Panc1 (cell line): ENCODE measurements around the gene KCNB1.

ENCODE experiments used
- POLR2AphosphoS5 ChIP-seq: IDR thresholded peaks from 2 replicates; pipeline ENCODE4 v1.6.1; 2012; ENCODE audit warnings: mild to moderate bottlenecking, low read depth, low read length, moderate library complexity
- TF ChIP-seq, protein P1 (sequence below): fragments of 450-650 bp; IDR thresholded peaks from 2 replicates; pipeline ENCODE4 v1.5.1; 2017; ENCODE audit warnings: mild to moderate bottlenecking
- TF ChIP-seq, protein P2 (sequence below), 2 experiments: IDR thresholded peaks; 2 replicates each; pipeline ENCODE4 v1.6.1; 2011 to 2012; ENCODE audit warnings: low read depth in 2 of 2, control low read depth in 1 of 2, low read length in 1 of 2, mild to moderate bottlenecking in 1 of 2, moderate library complexity in 1 of 2; ENCODE audit not compliant: insufficient read depth in 1 of 2

DNA sequence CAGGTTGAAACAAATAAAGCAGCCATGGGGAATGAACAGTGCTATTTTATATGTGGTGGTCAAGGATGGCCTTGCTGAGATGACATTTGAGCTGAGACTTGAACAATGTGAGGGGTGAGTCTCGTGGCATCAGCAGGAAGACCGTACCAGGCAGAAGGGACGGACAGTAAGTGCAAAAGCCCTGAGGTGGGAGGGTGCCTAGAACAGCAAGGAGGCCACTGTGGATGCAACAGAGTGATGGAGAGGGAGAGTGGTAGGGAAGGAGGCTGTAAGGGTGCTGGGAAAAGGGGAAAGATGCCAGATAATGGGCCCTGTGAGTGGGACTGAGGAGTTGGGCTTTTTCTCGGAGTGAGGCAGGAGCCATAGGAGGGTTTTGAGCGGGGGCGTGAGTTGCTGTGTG lies 11.5 kb downstream of the KCNB1 start:
- TF ChIP-seq, protein P1, sequence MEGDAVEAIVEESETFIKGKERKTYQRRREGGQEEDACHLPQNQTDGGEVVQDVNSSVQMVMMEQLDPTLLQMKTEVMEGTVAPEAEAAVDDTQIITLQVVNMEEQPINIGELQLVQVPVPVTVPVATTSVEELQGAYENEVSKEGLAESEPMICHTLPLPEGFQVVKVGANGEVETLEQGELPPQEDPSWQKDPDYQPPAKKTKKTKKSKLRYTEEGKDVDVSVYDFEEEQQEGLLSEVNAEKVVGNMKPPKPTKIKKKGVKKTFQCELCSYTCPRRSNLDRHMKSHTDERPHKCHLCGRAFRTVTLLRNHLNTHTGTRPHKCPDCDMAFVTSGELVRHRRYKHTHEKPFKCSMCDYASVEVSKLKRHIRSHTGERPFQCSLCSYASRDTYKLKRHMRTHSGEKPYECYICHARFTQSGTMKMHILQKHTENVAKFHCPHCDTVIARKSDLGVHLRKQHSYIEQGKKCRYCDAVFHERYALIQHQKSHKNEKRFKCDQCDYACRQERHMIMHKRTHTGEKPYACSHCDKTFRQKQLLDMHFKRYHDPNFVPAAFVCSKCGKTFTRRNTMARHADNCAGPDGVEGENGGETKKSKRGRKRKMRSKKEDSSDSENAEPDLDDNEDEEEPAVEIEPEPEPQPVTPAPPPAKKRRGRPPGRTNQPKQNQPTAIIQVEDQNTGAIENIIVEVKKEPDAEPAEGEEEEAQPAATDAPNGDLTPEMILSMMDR: no peak
- no peak for TF ChIP-seq POLR2AphosphoS5
- TF ChIP-seq, protein P2, sequence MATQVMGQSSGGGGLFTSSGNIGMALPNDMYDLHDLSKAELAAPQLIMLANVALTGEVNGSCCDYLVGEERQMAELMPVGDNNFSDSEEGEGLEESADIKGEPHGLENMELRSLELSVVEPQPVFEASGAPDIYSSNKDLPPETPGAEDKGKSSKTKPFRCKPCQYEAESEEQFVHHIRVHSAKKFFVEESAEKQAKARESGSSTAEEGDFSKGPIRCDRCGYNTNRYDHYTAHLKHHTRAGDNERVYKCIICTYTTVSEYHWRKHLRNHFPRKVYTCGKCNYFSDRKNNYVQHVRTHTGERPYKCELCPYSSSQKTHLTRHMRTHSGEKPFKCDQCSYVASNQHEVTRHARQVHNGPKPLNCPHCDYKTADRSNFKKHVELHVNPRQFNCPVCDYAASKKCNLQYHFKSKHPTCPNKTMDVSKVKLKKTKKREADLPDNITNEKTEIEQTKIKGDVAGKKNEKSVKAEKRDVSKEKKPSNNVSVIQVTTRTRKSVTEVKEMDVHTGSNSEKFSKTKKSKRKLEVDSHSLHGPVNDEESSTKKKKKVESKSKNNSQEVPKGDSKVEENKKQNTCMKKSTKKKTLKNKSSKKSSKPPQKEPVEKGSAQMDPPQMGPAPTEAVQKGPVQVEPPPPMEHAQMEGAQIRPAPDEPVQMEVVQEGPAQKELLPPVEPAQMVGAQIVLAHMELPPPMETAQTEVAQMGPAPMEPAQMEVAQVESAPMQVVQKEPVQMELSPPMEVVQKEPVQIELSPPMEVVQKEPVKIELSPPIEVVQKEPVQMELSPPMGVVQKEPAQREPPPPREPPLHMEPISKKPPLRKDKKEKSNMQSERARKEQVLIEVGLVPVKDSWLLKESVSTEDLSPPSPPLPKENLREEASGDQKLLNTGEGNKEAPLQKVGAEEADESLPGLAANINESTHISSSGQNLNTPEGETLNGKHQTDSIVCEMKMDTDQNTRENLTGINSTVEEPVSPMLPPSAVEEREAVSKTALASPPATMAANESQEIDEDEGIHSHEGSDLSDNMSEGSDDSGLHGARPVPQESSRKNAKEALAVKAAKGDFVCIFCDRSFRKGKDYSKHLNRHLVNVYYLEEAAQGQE (IDR thresholded peaks at IDR 0.05; ENCODE audit: insufficient read depth in 1 of 2, low read depth in 2 of 2, low read length in 1 of 2): no peak
